NCI-H2081 treated with DMSO at 0.1 percent for 48 hours (cell line): ENCODE results near the gene MS4A18.

Experiments
- DNase-seq: peaks from one replicate; lab custom pipeline; 2025; lab: John Stamatoyannopoulos, UW

The MS4A18 gene

DNA sequence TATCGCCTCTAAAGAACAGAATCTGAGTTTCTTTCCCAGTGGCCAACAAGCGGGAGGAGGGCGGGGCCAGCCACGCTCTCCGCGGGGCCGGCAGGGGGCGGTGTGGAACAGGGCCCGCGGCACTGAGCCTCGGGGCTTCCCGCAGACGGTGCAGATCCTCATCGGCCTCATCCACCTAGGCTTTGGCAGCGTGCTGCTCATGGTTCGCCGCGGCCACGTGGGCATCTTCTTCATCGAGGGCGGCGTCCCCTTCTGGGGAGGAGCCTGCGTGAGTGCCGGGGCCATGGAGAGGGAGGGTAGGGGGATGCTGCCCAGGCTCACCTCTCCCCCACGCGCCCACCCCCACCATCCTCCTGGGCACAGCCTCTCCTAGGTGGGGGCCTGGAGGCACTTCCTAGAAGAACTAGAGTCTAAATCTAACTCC is 42.9 kb downstream of the MS4A18 start:
- DNase-seq, result no peak

DNA sequence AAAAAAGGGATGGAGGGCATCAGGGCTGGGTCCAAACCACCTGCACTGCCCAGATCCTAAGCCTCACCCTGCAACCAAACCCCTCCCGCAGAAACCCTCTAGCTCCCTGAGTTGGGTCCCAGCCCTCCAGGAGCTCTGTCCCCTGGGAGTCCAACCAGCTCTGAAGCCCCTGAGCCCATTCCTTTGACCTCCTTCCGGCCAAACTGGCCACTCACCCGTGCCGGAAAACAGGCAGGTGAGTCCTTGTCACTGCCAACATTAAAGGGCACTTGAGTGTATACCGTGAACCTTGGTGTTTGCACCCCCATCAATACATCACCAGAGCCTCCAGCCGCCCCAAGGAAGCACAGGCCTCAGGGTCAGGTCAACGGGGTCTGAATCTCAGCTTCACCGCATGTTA is 43.7 kb downstream of the MS4A18 start:
- no peak for DNase-seq

DNA sequence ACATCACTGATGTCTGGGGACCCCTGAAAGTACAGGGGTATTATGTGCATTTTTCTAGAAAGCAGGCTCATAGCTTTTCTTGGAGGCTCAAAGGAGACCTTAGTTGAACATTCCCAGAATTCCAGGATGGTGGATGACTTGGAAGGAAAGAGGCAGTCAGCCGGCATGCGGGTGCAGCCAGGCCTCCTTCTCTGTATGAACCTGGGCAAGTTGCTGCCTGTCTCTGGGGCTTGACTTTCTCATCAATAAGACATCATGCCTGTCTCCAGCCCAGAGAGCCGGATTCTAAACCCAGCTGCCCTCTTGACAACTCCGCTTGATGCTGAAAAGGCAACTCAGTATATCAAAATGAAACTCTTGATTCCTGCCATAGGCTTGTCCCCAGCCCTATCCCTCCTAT is 44.8 kb downstream of the MS4A18 start:
- no peak for DNase-seq

DNA sequence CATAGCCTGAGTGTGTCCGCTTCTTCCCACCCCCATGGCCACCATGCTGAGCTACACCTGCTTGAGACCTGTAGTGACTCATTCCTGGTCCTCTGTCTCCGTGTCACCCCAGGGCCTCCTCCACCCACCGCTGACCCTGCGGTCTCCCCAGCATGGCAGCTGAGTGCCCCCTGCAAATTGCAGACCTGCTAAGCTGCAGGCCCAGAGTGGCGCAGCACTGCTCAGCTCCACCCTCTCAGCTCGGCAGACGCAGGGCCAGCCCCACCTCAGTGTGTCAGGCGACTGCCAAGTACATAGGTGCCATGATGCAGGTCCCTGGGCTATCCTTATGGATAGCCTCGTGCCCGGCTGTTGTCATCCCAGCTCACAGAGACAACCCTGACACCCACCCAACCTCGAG is 45.3 kb downstream of the MS4A18 start:
- no peak for DNase-seq

DNA sequence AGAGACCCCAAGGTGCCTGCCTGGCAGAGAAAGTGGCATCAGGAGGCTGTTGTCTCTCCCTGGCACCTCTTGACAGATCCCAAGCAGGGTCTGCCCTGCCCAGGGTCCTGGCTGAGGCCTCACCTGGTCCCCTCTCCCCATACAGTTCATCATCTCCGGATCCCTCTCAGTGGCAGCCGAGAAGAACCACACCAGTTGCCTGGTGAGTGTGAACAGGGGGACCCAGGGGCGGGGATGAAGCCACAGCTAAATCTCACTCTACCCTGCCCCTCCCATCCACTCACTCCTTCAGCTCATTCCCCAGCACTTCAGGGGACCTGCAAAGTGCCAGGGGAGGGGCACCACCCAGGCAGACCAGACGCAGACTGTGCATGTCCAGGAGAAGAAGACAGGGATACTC is 46.6 kb downstream of the MS4A18 start:
- DNase-seq, result no peak

DNA sequence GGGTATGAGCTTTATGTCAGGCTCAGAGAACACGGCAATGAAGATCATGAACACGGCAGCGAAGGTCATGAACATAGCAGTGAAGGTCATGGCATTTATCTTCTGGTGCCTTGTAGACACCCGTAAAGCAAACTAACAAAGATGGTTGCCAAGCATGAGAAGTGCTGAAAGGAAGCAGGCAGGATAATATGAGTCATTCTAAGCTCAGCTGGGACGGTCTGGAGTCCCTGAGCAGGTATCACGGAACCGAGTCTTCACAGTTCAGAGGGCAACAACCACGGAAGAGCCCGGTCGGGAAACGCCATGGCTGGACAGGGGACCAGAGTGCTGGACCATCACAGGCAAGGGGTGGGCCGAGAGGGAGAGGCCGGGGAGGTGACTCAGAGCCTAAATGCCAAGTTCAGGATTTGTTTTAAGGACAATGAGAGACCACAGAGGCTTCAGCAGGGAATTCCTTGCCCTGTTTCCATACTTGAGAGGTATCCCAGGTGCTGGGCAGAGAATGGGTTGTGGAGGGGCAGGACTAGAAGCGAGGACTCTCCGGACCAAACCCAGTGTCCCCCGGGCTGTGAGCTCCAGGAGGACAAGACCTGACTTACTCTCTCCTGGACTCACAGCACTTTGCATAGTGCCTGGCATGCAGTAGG is 47.5 kb downstream of the MS4A18 start:
- no peak for DNase-seq

DNA sequence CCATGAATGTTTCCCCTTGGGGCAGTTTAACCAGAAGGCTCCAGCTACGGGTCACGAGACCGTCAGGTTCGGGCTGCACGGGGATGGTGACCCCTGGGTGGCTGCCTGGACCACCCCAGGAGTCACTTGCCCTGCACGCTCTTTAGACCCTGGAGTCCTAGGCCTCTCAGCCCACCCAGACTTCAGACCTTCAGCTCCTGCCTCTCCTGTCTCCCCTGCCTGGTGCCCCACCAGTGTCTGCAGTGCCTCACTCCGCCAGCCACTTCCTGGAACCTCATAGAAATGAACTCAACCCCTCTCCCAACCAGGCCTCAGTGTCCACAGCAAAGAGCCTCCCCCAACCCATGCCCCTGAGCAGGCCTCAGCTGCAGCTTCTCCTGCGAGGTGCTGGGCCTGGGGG is 48.1 kb downstream of the MS4A18 start:
- no peak for DNase-seq

DNA sequence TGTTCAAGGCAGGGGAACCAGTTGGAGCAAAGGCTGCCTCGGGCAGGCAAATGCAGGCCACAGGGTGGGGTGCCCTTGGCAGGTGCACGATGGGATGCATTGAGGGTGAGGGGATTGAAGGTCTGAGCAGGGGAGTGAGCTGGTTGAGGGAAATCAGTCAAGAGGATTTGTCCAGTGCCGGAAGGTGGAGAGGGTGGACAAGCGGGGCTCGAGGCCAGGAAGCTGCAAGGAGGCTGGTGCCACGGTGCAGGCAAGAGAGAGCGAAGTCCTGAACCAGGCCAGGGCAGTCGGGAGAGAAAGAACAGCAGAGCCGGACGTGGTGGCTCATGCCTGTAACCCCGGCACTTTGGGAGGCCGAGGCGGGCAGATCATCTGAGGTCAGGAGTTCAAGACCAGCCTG is 50.2 kb downstream of the MS4A18 start:
- no peak for DNase-seq

DNA sequence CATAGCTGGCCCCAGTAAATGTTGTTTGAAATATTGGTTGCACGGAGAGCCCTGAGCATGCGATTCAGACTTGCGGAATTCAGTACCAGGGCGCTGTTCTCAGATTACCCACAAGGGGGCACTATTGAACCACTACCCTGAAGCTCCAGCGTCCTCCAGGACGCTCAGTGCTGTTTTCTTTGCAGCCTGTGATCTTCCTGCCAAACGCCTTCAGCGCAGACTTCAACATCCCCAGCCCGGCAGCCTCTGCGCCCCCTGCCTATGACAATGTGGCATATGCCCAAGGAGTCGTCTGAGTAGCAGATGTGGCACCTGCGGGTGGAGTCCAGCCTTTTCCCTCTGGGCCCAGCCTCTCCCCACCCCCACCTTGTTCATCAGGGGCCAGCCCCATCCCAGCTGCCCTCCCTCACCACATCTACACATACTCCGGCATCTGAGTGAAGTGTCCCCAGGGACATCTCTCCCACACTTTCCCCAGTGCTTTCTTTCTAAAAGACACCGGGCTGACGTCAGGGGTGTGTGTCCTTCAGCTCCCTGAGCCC is 51.0 kb downstream of the MS4A18 start:
- peak; percentile 68 for DNase-seq

DNA sequence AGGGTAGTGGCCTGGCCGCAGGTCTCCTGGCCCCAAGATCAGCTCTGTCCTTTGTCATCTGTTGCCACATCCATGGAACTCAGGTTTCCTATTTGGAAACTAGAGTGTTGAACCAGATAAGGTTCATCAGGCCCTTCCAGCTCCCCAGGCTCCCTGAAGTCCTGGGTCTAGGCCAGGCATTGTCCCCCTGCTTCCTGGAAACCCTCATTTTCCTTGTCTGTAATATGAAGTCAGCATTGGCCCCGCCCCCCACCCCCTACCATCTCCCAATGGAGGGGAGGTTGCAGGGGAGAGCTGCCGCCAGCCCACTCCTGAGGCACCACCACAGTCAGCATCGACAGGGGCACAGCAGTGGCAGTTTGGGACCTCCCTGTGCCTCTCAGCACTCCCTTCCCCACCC is 51.6 kb downstream of the MS4A18 start:
- DNase-seq, result no peak

DNA sequence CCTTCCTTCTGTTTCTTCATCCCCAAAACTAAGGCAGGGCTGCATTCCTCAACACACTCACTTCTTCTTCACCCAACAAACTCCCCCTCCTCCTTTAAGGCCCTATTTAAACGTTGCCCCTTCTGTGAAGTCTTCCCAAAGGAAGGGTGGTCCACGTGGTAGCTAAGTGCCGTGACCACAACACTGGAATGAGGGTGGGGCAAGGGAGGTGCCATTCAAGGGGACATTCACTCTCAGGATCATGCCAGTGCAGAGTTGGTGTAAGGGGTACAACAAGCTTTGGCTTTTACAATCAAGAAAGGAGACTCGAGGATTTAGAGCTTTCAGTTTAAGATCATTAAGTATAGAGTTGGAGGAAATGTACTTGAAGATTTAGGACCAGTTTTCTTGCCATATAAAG is 52.6 kb downstream of the MS4A18 start:
- no peak for DNase-seq

DNA sequence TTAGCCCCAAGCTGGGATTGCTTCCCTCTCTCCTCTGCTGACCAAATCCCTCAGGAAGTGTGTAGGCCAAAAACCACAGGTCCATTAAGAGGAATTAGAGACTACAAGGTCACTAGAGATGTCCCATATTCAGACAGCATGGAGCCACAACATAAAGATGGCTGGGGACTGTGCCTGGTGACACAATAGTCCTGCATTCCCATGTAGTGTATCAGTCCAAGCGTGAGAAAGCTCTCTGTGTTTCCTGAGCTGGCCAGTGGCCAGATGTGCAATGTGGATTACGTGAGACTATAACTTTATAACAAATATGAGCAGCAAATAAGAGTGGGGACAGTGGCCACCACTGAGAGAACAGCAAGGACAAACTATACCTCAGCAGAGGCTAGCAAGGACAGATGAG is 53.1 kb downstream of the MS4A18 start:
- DNase-seq, result no peak

DNA sequence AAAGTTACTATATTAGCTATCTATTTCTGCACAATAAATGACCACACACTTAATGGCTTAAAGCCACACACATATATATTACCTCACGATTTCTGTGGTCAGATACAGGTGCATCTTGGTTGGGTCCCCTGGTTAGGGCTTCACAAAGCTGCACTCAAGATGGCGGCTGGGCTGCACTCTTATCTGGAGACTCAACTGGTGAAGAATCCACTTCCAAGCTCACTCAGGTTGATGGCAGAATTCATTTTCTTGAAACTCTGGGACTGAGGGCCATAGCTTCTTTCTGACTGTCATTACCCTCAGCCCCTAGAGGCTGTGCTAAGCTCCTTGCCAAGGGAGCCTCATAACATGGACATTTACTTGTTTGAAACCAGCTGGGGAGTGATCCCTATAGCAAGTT is 55.5 kb downstream of the MS4A18 start:
- no peak for DNase-seq

DNA sequence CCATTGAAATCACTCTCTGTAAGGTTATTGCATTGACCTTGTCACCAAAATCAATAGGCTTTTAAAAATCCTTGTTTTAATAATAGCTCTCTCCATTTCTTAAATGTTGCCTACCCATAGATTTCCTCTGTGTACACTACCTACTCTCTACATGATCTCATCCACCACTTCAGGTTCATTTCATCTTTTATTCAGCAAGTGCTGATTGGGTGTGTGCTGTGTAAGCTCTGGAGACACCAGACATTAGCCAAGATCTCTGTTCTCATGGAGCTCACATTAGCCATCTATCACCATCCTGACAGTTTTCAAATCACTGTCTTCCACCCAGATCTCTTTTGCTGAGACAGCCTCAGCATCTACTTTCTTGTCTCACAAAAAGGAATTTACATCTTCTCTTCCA is 56.3 kb downstream of the MS4A18 start:
- DNase-seq, result no peak

DNA sequence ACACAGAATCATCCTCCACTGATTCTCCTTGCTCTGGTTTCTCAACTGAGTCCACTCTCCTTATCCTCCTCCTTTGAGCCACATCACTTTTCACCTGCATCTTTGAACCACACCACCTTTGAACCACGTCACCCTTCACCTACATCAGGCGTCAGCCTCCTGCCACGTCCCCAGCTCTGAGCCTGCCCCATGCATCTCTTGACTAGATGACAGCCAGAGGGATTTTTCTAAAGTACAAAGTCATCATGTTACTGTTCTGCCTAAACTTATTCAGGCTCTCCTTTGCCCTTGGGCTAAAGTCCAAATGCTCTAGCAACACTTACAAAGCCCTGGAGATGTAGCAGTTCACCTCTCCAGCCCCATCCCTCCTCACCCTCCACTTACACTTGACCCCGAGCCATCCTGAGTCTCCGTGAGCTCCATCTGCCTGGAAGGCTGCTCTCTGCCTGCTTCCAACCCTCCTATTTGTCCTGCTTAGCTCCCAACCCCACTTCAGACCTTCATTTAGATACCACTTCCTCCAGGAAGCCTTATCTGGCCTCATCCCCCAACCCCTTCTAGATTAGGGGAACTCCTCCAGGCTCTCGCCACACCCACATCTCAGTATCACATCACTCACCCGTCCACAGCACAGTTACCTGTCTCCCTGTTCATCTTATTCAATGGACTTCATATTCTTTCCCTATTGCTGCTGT is 56.9 kb downstream of the MS4A18 start:
- no peak for DNase-seq

DNA sequence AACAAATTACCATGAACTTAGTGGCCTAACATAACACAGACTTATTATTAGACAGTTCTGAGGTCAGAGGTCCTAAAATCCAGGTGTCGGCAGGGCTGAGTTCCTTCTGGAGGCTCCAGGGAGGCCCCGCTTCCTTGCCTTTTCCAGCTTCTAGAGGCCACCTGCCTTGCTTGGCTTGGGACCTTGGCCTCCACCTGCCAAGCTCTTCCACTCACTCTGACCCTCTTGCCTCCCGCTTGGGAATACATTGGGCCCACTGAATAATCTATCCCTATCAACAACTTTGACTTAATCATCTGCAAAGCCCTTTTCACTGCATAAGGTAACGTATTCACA is 57.4 kb downstream of the MS4A18 start:
- no peak for DNase-seq

DNA sequence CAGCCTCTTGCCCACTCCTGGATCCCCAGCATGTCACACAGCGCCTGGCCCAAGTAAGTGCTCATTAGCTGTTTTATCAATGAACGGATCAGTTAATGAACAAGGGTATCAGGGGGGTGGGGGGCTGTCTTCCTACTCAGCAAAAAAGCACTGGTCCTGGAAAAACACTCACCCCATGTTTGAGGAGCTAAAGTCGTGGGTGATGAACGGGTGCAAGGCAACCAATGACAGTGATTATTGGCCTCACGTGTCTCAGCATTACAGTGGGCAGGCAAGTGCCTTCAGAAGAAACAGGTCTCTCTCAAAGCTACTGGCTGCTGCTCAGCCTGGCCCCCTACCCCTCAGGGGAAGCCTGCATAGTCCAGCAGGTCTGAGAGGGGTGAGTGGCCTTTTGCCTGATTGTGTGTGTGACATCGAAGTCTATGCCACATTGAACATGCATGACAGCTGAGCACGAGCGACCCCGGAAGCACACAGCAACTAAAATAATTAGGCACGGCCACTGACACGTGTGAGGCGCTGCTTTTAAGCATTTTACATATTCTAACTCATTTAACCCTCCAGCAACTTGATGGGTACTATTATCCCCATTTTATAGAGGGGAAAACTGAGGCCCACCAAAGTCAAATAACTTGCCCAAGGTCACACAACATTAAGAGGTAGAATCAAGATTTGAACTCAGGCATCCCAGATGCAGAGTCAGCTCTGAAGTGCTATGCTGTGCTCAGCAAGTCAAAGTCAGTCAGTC is 58.0 kb downstream of the MS4A18 start:
- DNase-seq, result no peak

DNA sequence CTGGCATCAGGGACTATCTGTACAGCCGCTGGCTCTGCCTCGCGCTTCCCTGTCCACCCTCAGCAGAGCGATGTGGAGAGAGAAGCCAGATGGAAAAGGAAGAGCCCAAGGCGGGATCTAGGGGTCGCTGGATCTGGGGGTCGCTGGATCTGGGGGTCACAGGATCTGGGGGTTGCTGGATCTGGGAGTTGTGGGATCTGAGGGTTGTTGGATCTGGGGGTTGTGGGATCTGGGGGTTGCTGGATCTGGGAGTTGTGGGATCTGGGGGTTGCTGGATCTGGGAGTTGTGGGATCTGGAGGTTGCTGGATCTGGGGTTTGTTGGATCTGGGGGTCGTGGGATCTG is 58.6 kb downstream of the MS4A18 start:
- DNase-seq, result no peak

DNA sequence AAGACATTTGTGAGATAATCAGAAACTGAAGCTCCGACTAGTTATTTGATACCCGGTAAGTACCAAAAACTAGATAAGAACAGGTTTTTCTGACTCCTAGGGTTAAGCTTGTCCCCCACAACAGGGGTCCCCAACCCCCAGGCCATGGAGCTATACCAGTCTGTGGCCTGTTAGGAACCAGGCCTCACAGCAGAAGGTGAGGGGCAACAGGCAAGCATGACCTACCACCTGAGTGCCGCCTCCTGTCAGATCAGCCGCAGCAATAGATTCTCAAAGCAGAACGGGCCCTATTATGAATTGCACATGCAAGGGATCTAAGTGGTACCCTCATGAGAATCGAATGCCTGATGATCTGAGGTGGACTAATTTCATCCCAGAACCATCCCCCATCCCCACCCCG is 59.4 kb downstream of the MS4A18 start:
- DNase-seq, result no peak

DNA sequence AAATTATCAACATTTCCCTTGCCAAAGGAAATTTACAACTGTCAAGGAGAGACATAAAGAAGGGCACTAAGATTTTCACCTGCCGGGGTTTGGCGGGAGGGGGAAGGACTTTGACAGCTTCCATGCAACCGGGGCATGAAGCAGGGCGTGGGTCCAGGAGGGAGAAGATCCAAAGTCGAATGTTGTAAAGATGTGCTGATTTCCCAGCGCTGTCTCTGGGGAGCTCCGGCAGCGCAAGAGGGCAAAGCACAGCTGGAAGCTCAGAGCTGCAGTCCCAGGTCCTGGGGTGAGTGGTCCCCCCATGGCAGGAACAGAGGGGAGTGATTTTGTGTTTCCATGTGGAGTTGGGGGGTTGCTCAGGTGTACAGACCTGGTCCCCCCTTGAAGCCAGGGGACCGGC is 60.6 kb downstream of the MS4A18 start, which contains the start of gene MS4A10:
Gene MS4A10, plus strand, starts transcription at position 198 of the 400 bp plus-strand sequence. CDS start 5,003 bp downstream, outside the sequence.
- no peak for DNase-seq

DNA sequence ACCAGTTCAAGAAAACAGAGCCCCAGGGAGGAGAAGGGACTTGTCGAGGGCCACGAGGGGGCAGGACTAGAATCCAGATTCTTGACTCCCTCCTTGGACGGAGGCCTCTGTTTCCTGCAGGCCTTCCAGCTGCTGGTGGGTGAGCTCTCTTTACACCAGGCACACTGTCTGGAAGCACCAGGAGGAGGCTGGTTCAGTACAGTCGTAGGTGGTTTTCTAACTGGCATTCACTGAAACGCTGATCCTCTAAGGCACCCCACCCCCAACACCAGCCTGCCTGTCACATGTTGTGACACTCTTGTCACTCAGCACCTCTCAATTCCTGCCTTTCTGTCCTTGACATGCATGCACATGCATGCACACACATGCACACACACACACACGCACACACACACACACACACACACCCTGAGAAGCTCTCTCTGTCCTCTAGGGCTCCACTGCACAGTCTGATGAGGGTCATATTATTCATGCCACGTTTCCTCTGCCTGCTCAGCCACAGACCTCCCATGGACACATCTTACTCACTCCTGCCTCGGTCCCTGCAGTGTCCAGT is 61.4 kb downstream of the MS4A18 start:
- DNase-seq, result no peak

DNA sequence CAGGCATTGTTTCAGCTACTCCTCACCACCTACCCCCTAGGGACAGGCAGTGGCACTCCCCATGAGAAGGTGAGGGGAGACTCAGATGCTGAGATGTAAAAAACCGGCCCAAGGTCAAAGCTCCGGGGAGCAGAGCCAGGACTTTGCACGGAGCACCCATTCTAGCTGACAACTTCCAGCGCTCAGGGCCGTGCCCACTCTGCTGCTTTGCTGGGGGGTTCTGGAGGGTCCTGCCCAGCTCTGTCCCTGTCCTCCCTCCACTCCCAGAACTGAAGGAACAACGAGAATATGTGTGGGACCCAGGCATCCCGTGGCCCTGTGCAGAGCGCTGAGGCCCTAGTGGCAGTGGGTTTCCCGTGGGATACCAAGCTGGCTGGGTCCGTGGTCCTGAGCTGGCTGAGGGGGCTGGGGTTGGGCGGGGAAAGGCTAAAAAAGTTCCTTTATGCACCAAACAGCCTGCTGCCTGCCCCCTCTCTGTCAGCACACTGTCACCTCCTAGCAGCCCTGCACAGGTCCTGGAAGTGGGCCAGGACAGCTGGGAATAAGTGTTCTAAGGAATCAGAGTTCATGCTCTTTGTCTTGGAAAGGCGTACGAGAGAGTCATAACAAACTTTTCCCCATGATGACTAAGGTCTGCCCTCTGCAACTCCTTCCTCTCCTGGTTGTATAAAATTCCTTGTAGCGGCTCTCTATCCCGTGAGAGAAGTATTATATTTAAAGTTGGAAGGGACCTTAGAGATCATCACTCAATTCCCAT is 62.5 kb downstream of the MS4A18 start:
- DNase-seq, result no peak
